Muscle layer of duodenum (tissue), 2 donors: ENCODE results near the gene MASP2.
"Not testable (repeated sequence)": the region's sequence is repeated elsewhere in the genome, so short reads cannot be mapped to it uniquely, and the experiment has no call there.

Experiments
- H3K27ac ChIP-seq: one replicate; pipeline ENCODE4 v1.7.0; 2013; ENCODE audit warnings: mild to moderate bottlenecking, low read length
- H3K27me3 ChIP-seq: one replicate; pipeline ENCODE4 v1.7.0; 2013; ENCODE audit warnings: low read depth, mild to moderate bottlenecking, control low read depth, low read length
- H3K36me3 ChIP-seq, 2 donors: one replicate each; pipeline ENCODE4 v1.7.0; 2013; ENCODE audit warnings: low read length in 2 of 2, control low read depth in 1 of 2, mild to moderate bottlenecking in 1 of 2; ENCODE audit not compliant: insufficient read depth in 2 of 2, control insufficient read depth in 1 of 2
- H3K4me1 ChIP-seq, 2 donors: one replicate each; pipeline ENCODE4 v1.7.0; 2013; ENCODE audit warnings: low read length in 2 of 2, mild to moderate bottlenecking in 2 of 2, control low read depth in 1 of 2, moderate library complexity in 1 of 2; ENCODE audit not compliant: insufficient read depth in 2 of 2, control insufficient read depth in 1 of 2
- H3K4me3 ChIP-seq, 2 donors: one replicate each; pipeline ENCODE4 v1.7.0; 2013; ENCODE audit warnings: low read length in 2 of 2, low read depth in 1 of 2, mild to moderate bottlenecking in 1 of 2
- H3K9me3 ChIP-seq, 2 donors: one replicate each; pipeline ENCODE4 v1.7.0; 2013; ENCODE audit warnings: low read length in 2 of 2, control low read depth in 1 of 2, mild to moderate bottlenecking in 1 of 2; ENCODE audit not compliant: control insufficient read depth in 1 of 2
- donor health status: healthy.

Gene MASP2

DNA sequence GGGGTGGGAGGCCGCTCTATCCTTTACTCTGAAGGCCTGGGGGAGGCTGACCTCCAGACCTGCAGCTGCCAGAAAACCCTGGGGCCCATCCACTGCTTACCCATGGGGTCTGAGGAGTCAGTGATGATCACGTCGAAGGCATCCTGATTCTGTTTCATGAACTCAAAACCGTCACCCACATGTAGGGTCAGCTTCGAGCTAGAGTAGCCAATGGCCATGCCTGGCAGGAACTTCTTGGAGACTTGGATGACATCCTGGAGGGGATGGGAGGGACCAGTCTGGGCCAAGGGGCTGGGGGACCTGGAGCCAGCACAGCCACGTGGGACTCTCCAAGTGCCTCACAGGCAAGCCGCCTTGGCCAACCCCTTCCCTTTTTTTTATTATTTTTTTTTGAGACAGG lies 9.5 kb upstream of the MASP2 start:
- Histone ChIP-seq H3K27me3 (no peaks in the 10 kb centered on the region), H3K9me3 (no peaks in the 10 kb centered on the region), H3K4me3 (no peak overlapping the region), H3K36me3 (peaks cover 6 to 17% of the 10 kb centered on the region in 2 donors), H3K27ac (no peak overlapping the region), H3K4me1 (peaks cover 0 to 20% of the 10 kb centered on the region in 2 donors)

DNA sequence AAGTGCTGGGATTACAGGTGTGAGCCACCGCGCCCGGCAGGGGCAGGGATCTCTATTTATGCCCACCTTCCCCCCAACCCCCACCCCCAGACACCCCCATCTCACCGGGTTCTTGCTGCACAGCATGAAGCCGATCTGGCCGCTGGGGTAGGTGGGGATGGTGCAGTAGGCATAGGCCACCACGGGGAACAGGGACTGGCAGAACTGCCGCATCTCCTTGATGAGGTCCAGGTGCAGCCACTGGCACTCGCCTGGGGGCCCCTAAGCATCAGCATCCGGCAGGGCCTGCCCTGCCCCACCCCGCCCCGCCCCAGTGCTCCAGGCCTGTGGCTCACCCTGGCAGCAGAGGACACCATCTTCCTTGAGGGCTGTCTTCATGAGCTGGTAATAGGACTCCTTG lies 8.6 kb upstream of the MASP2 start:
- Histone ChIP-seq H3K27ac (no peak overlapping the region), H3K36me3 (peaks cover 6 to 17% of the 10 kb centered on the region in 2 donors), H3K9me3 (no peaks in the 10 kb centered on the region), H3K4me1 (peaks cover 0 to 12% of the 10 kb centered on the region in 2 donors), H3K27me3 (no peaks in the 10 kb centered on the region), H3K4me3 (no peak overlapping the region)

DNA sequence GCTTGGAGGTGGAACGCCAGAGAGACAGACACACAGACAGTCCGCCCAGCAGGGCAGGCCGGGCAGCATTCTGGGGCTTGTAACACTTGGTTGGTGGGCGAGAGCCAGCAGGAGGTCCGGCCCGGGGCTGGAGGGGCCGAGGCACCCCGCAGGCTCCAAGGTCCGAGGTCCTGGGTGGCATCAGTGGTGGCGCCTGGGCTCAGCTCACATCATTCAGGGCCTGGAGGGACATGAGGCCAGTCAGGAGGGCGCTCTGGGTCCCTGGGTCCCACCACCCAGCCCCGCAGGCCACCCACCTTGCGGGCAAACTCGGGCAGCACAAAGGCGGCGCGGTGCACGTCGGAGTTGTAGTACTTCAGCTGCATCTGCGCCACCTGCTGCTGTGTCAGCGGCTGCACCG lies 7.6 kb upstream of the MASP2 start:
- H3K27me3 ChIP-seq: no peaks in the 10 kb centered on the region
- no peaks in the 10 kb centered on the region for H3K9me3 ChIP-seq
- no peak overlapping the region for H3K27ac ChIP-seq
- peaks cover 6 to 17% of the 10 kb centered on the region in 2 donors for H3K36me3 ChIP-seq
- H3K4me3 ChIP-seq: no peak overlapping the region
- peaks cover 0 to 8% of the 10 kb centered on the region in 2 donors for H3K4me1 ChIP-seq

DNA sequence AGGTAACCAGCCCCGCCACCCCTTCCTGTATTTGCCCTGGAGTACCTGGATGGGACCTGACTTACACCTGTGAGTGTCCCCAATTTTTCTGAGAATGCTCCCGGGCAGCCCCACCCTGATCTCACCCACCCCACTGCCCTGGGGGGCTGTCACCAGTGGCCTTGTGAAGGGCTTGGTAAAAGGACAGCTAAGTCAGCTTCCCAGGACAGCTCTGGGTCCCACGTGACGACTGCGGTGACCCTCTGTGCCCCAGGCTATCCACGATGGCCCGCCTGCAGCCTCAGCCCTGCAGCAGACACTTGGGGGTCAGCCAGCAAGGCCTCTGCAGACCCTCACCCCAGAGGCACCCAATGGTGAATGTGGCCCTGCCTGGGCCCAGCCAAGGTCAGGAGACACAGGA lies 7.1 kb upstream of the MASP2 start:
- peaks cover 0 to 8% of the 10 kb centered on the region in 2 donors for H3K4me1 ChIP-seq
- H3K4me3 ChIP-seq: no peak overlapping the region
- H3K27ac ChIP-seq: no peak overlapping the region
- H3K27me3 ChIP-seq: no peaks in the 10 kb centered on the region
- H3K9me3 ChIP-seq: no peaks in the 10 kb centered on the region
- H3K36me3 ChIP-seq: peaks cover 6 to 17% of the 10 kb centered on the region in 2 donors

DNA sequence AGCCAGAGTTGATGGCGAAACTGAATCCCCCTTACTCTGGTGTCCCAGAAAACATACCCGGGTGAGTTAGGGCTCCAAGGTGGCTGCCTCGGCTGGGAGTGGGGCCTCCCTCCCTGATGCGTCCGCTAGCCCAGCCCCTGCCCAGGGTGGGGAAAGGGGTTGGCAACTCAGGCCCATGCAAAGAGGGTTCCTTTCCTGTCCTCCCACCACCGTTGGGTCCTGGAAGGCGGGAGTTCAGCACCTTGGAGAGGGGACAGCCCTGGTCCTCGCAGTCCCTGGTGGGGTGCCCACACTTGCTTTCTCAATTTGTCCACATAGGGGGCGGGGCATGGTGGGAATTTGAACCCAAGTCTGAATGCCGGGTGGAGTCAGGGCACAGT lies 6.7 kb upstream of the MASP2 start:
- H3K36me3 ChIP-seq: peaks cover 6 to 17% of the 10 kb centered on the region in 2 donors
- no peak overlapping the region for H3K27ac ChIP-seq
- peaks cover 0 to 3% of the 10 kb centered on the region in 2 donors for H3K4me1 ChIP-seq
- H3K9me3 ChIP-seq: no peaks in the 10 kb centered on the region
- H3K27me3 ChIP-seq: no peaks in the 10 kb centered on the region
- no peak overlapping the region for H3K4me3 ChIP-seq

DNA sequence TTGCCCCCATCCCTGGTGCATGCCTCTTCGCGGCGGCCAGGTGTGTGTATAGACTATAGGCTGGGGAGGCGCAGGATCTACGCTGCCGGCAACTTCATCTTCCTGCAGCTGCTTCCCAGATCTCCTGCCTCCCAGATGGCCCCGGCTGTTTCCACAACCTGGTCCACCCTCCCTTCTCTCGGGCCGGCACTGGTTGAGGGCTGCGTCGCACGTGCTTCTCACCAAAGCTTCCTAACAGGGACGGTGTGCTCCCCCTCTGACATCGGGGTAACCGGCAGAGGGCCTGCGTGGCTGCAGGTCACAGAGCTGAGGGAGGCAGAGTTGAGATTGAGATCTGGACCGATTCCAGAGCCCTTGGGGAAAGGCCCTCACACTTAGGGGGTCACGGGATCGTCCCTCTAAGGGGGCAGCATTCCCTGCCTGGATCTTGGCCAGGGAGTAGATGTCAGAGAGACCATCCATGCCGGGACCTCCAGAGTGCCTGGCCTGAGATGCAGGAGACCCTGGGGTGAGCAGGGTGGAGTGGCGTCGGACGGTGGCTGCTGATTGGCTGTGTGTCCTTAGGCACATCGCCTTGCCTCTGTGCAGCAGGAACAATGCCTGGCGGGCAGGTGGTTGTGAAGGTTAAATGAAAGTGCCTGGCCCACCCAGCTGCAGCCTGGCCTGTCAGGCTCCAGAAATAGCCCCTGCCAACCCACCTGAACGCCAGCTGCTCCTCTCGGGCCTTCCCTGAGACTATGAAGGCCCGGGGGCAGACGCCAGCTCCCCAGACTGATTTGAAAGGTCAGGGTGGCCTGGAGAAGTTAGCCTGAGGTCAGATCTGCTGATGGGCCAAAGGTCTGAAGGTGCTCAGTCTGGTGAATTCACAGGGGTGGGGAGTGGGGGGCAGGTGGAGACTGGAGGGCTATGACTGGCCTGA lies 6.1 kb upstream of the MASP2 start:
- no peaks in the 10 kb centered on the region for H3K4me1 ChIP-seq
- no peak overlapping the region for H3K27ac ChIP-seq
- no peaks in the 10 kb centered on the region for H3K9me3 ChIP-seq
- no peak overlapping the region for H3K4me3 ChIP-seq
- H3K27me3 ChIP-seq: no peaks in the 10 kb centered on the region
- H3K36me3 ChIP-seq: peaks cover 6 to 17% of the 10 kb centered on the region in 2 donors

DNA sequence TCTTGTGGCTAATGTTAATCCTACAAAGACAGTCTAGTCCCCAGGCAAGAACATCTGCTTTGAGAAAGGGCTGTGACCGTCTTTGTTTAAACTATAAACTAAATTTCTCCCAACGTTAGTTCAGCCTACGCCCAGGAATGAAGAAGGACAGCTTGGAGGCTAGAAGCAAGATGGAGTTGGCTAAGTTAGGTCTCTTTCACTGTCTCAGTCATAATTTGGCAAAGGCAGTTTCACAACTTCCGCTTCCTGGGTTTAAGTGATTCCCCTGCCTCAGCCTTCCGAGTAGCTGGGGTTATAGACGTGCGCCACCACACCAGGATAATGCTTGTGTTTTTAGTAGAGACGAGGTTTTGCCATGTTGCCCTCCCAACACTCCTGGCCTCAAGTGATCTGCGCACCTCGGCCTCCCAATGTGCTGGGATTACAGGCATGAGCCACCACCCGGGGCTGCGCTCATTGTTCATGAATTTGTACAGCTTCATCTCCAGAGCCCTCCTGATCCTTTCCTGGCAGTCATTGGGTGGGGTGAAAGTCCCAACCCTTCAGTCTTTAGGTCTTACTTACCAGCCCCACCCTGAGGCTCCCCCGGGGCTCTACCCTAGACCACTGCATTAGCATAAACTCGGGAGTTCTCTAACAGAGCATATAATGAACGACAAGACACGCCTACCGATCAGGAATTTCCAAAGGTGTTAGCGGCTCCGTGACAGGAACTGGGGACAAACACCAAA lies 4.9 kb upstream of the MASP2 start:
- Histone ChIP-seq H3K4me1 (no peaks in the 10 kb centered on the region), H3K27me3 (no peaks in the 10 kb centered on the region), H3K27ac (no peak overlapping the region), H3K36me3 (peaks cover 6 to 17% of the 10 kb centered on the region in 2 donors), H3K4me3 (no peak overlapping the region), H3K9me3 (no peaks in the 10 kb centered on the region)

DNA sequence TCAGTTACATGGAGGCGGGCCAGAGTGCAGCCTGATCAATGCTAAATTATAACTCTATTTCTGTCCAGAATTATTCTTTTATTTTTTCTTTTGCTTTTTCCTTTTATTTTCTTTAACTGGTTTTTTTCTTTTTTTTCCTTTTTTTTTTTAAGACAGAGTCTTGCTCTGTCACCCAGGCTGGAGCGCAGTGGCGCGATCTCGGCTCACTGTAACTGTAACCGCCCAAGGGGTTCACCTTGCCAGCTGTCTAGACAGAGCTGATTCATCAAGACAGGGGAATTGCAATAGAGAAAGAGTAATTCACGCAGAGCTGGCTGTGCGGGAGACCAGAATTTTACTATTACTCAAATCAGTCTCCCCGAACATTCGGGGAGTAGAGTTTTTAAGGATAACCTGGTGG lies 4.1 kb upstream of the MASP2 start:
- H3K4me1 ChIP-seq, H3K9me3 ChIP-seq, H3K4me3 ChIP-seq, H3K27me3 ChIP-seq, H3K27ac ChIP-seq: not testable (repeated sequence)
- peaks cover 2 to 10% of the 10 kb centered on the region in 2 donors for H3K36me3 ChIP-seq

DNA sequence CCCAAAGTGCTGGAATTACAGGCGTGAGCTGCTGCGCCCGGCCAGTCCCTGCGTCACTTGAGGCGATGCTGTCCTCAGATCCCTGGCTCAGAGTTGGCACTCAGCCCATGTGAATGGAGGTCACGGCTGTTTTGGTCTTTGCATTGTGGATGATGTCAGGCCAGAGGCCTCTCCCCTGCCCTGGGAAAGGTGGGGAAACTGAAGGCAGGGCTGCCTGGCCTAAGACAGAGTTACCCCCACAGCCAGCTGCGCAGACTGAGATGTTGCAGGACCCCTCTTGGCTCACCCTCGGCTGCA lies 821 bp downstream of the MASP2 start:
- Histone ChIP-seq H3K27ac (no peak overlapping the region), H3K4me3 (no peak overlapping the region), H3K27me3 (no peaks in the 10 kb centered on the region), H3K36me3 (no peaks in the 10 kb centered on the region), H3K4me1 (no peaks in the 10 kb centered on the region), H3K9me3 (no peaks in the 10 kb centered on the region)

DNA sequence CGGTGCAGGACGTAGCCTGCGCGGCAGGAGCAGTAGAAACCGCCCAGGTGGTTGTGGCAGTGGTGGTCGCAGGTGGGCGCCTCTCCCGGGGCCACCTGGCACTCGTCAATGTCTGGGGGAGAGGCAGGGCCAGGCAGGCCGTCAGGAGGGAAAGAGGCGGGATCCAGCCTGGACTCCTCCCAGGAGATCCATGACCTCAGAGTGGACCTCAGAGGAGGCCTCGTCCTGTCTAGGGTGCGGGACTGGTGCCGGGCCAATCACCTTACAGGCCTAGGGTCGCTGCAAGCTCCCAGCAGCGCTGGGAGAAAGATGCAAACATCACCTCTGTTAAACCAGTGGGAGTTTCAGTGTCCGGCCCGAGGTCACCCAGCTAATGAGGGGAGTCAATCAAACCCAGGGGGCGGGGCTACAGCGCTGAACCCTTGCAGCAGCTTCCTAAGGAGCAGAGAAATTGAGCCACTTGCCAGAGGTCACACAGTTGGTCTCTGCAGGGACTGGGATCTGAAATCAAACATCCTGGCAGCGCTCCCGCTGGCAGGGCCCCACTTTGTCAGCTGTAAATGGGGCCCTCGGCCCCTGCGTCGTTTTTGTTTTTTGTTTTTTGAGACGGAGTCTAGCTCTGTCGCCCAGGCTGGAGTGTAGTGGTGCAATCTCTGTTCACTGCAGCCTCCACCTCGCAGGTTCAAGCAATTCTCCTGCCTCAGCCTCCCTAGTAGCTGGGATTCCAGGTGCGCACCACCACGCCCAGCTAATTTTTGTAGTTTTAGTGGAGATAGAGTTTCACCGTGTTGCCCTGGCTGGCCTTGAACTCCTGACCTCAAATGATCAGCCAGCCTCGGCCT lies 1.4 kb downstream of the MASP2 start:
- Histone ChIP-seq H3K27me3 (no peaks in the 10 kb centered on the region), H3K4me3 (no peak overlapping the region), H3K36me3 (no peaks in the 10 kb centered on the region), H3K4me1 (no peaks in the 10 kb centered on the region), H3K9me3 (no peaks in the 10 kb centered on the region), H3K27ac (no peak overlapping the region)

DNA sequence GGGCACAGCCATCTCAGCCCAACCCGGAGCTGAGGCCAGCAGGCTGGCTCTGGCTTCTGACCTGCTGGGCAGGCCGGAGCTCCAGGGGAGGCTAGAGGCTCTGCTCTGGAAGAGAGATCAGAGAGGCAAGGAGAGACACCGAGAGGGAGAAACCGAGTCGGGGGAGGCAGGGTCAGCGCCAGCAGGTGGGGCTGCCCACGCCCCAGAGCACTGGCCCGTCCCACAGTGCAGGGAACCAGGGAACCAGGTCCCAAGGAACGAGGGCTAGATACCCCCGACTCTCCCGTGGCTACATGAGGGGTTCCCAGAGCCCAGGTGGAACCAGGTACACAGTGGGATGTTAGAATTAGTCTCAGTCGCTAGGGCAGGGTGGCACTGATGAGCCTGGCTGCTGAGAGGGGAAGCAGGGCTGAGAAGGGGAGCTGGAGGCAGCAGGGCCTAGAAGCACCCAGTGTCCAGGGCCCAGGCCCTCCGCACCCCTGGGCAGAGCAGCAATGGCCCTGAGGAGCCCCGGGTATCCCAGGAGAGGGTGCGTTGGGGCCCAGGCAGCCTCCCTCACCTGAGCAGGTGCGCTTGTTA lies 2.1 kb downstream of the MASP2 start:
- H3K4me1 ChIP-seq: no peaks in the 10 kb centered on the region
- no peak overlapping the region for H3K4me3 ChIP-seq
- no peaks in the 10 kb centered on the region for H3K36me3 ChIP-seq
- no peaks in the 10 kb centered on the region for H3K27me3 ChIP-seq
- H3K9me3 ChIP-seq: no peaks in the 10 kb centered on the region
- no peak overlapping the region for H3K27ac ChIP-seq
